ENCODE measurements around the gene ACOT4. TPM values are rescaled to one million over a fixed set of nuclear protein-coding genes. Genes with fewer than 3 reads are reported as not detected.

Gene ACOT4
- total and polyA plus RNA-seq, 7 donors, result 0.11 to 2.5 (median 0.30) TPM

DNA sequence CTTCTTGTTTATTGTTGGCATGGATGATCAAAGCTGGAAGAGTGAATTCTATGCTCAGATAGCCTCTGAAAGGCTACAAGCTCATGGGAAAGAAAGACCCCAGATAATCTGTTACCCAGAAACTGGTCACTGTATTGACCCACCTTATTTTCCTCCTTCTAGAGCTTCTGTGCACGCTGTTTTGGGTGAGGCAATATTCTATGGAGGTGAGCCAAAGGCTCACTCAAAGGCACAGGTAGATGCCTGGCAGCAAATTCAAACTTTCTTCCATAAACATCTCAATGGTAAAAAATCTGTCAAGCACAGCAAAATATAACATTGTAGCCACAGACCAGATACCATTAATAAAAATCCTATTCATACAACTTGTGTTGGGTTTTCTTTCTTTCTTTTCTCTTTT, 27.9 kb downstream of the ACOT4 start:
- TF ChIP-seq CTCF (IDR thresholded peaks at IDR 0.05), result no peak
- DNase-seq (no peak), ATAC-seq (no peak)
- no peaks in the 10 kb centered on the region for H3K36me3 ChIP-seq (ENCODE audit: insufficient read depth in 1 of 2, low read depth in 1 of 2)
- no peak overlapping the region for H3K4me3 ChIP-seq
- H3K4me1 ChIP-seq, result no peaks in the 10 kb centered on the region
- no peaks in the 10 kb centered on the region for H3K9me3 ChIP-seq
- H3K27me3 ChIP-seq (ENCODE audit: insufficient read depth in 3 of 3, low read length in 2 of 3), result no peaks in the 10 kb centered on the region
- 75 to 95% (median 92%) methylated on average over 1 of the region's 1 CpG for WGBS, 3 donors
- intact Hi-C loops (cut with DNase I), result no loop called here
- H3K27ac ChIP-seq, result no peak overlapping the region

DNA sequence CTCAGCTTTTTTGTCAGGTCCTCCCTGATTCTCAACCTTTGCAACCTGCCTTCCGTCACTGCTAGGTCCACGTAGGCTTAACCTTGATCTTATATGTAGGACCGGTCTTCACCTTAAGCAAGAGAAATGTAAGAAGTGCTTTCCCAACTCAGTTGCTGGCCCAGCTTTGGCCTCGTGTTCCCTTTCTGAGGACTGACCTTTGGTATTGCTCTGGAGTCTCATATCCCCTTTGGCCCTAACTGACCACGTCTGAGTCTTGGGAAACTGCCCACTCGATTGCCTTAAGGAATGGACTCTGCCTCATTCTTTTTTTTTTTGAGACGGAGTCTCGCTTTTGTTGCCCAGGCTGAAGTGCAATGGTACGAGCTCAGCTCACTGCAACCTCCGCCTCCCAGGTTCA, 28.6 kb downstream of the ACOT4 start:
- ATAC-seq (peak in 1 of 4 donors; percentile 27), DNase-seq (no peak)
- no peak overlapping the region for H3K27ac ChIP-seq
- intact Hi-C loops (cut with DNase I), result no loop called here
- H3K36me3 ChIP-seq (ENCODE audit: insufficient read depth in 1 of 2, low read depth in 1 of 2), result no peaks in the 10 kb centered on the region
- no peaks in the 10 kb centered on the region for H3K4me1 ChIP-seq
- 63 to 83% (median 67%) methylated on average over 10 of the region's 10 CpGs for WGBS, 3 donors
- H3K4me3 ChIP-seq, result no peak overlapping the region
- no peak for TF ChIP-seq CTCF (IDR thresholded peaks at IDR 0.05)
- H3K27me3 ChIP-seq (ENCODE audit: insufficient read depth in 3 of 3, low read length in 2 of 3), result no peaks in the 10 kb centered on the region
- H3K9me3 ChIP-seq, result no peaks in the 10 kb centered on the region

- no peaks in the 10 kb centered on the region for H3K27me3 ChIP-seq (ENCODE audit: insufficient read depth in 3 of 3, low read length in 2 of 3)
- no peak for TF ChIP-seq CTCF (IDR thresholded peaks at IDR 0.05)
- no peaks in the 10 kb centered on the region for H3K36me3 ChIP-seq (ENCODE audit: insufficient read depth in 1 of 2, low read depth in 1 of 2)
- DNase-seq (no peak), ATAC-seq (no peak)
- no peaks in the 10 kb centered on the region for H3K4me1 ChIP-seq
- H3K27ac ChIP-seq, result no peak overlapping the region
- intact Hi-C loops (cut with DNase I), result no loop called here
- H3K4me3 ChIP-seq, result no peak overlapping the region
- 87 to 95% (median 89%) methylated on average over 4 of the region's 4 CpGs for WGBS, 3 donors
- H3K9me3 ChIP-seq, result no peaks in the 10 kb centered on the region
These were observed 31.9 kb downstream of the ACOT4 start for GRCh38 chr14:73623504-73624054.

- Histone ChIP-seq H3K9me3 (no peaks in the 10 kb centered on the region), H3K4me1 (no peaks in the 10 kb centered on the region), H3K36me3 (ENCODE audit: insufficient read depth in 1 of 2, low read depth in 1 of 2) (no peaks in the 10 kb centered on the region), H3K4me3 (no peak overlapping the region), H3K27ac (no peak overlapping the region), H3K27me3 (ENCODE audit: insufficient read depth in 3 of 3, low read length in 2 of 3) (no peaks in the 10 kb centered on the region)
- DNase-seq, result no peak
- ATAC-seq, result no peak
- TF ChIP-seq CTCF (IDR thresholded peaks at IDR 0.05), result no peak
- intact Hi-C loops (cut with DNase I), result no loop called here
- 47 to 66% (median 55%) methylated on average over 1 of the region's 1 CpG for WGBS, 3 donors
These were observed 34.0 kb downstream of the ACOT4 start for GRCh38 chr14:73625706-73626105.

GRCh38 chr14:73627151-73627558, 35.5 kb downstream of the ACOT4 start:
- 87 to 93% (median 92%) methylated on average over 2 of the region's 2 CpGs for WGBS, 3 donors

More at GRCh38 chr14:73627151-73627558, 35.5 kb downstream of the ACOT4 start:
- ATAC-seq (no peak), DNase-seq (no peak)
- no peak overlapping the region for H3K27ac ChIP-seq
- H3K36me3 ChIP-seq (ENCODE audit: insufficient read depth in 1 of 2, low read depth in 1 of 2), result no peaks in the 10 kb centered on the region
- H3K4me3 ChIP-seq, result no peak overlapping the region
- intact Hi-C loops (cut with DNase I), result no loop called here
- H3K4me1 ChIP-seq, result no peaks in the 10 kb centered on the region
- no peak for TF ChIP-seq CTCF (IDR thresholded peaks at IDR 0.05)
- H3K27me3 ChIP-seq (ENCODE audit: insufficient read depth in 3 of 3, low read length in 2 of 3), result no peaks in the 10 kb centered on the region
- no peaks in the 10 kb centered on the region for H3K9me3 ChIP-seq
